OCI-LY1 (cell line): Measurements from ENCODE around the gene PPP2R5C.

Experiments
- CTCF ChIP-seq: fragments of 200-600 bp; sonication (generic), shearing (Covaris generic); IDR thresholded peaks from 2 replicates; pipeline ENCODE4 v1.5.1; 2017; ENCODE audit warnings: mild to moderate bottlenecking, antibody characterized with exemption, low read length, moderate library complexity, mixed read lengths
- EZH2 ChIP-seq: fragments of 200-600 bp; sonication (generic), shearing (Covaris generic); IDR thresholded peaks from 2 replicates; pipeline ENCODE4 v1.8.0; 2017; ENCODE audit warnings: borderline replicate concordance, mixed run types, mild to moderate bottlenecking, antibody characterized with exemption, low read length, moderate library complexity, mixed read lengths

DNA sequence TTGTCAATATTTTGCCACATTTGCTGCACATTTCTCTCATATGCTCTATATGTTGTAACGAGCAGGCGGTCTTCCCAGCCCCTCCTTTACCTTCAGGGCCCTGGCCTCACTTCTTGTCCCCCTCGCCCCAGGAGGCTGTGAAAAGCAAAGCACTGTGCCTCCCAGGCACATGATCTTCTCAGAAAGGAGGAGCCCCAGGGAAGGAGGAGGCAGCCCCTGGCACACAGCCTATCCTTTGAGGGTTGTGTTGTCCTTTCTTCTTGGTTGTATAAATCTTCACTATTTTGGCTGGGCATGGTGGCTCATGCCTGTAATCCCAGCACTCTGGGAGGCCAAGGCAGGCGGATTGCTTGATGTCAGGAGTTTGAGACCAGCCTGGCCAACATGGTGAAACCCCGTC, 77.0 kb downstream of the PPP2R5C start:
- TF ChIP-seq CTCF, result no peak
- no peak for TF ChIP-seq EZH2
